ENCODE data around the gene NFE2L2. TPM values are rescaled to one million over a fixed set of nuclear protein-coding genes. Genes with fewer than 3 reads are reported as not detected.
A peak's percentile ranks its signal among the peaks of the same experiment; 100 is the strongest.
"Not testable (repeated sequence)": the region's sequence is repeated elsewhere in the genome, so short reads cannot be mapped to it uniquely, and the experiment has no call there.

Gene NFE2L2
- total RNA-seq, 4 donors from 2014 or later = 55.5 to 111 (median 89.2) TPM

DNA sequence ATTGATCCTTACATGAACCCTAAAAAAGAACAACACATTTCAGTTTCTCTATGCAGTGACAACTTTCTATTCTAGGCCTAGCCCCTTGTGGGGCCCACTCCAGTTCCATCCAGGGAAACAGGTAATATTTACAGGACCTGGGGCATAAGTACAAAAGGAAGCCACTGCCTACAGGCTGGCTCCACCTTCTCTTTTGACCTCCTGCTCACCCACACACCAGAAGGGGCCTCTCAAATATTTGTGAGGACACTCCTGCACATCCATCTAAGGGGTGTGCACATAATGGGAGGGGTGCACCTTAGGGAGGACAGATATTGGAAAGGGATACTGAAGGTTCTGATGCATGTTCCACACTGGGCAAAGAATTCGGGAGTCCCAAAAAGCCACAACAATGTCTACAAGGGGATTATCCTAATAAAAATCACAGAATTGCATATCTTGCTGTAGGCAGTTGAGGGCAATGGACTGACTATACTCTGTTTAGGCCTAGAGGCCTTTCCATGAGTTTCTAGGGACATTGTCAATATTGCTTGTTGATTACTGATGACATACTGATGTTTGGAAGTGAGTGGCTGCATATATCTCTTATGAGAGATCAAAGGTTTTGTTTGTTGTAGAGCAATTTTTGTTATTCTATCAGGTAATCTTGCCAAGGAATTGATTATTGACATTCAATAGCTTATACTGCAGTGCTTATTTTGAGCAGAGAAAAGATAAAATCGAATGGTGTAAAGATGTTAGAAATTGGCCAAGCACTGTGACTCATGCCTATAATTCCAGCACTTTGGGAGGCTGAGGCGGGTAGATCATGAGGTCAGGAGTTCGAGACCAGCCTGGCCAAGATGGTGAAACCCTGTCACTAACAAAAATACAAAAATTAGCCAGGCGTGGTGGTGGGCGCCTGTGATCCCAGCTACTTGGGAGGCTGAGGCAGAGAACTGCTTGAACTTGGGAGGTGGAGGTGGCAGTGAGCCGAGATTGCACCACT lies 75.8 kb downstream of the NFE2L2 start:
- H3K9me3 ChIP-seq = no peaks in the 10 kb centered on the region
- H3K36me3 ChIP-seq = no peaks in the 10 kb centered on the region
- peaks cover 0 to 19% (median 0%) of the 10 kb centered on the region in 3 donors for H3K4me1 ChIP-seq
- H3K27me3 ChIP-seq = no peaks in the 10 kb centered on the region
- 87 to 92% methylated on average over 4 to 7 of the region's 7 CpGs for WGBS, 2 donors (ENCODE audit: low coverage in 1 of 2)
- no peak overlapping the region for H3K4me3 ChIP-seq
- no peak for TF ChIP-seq POLR2A (IDR thresholded peaks at IDR 0.05)
- TF ChIP-seq, protein P1, sequence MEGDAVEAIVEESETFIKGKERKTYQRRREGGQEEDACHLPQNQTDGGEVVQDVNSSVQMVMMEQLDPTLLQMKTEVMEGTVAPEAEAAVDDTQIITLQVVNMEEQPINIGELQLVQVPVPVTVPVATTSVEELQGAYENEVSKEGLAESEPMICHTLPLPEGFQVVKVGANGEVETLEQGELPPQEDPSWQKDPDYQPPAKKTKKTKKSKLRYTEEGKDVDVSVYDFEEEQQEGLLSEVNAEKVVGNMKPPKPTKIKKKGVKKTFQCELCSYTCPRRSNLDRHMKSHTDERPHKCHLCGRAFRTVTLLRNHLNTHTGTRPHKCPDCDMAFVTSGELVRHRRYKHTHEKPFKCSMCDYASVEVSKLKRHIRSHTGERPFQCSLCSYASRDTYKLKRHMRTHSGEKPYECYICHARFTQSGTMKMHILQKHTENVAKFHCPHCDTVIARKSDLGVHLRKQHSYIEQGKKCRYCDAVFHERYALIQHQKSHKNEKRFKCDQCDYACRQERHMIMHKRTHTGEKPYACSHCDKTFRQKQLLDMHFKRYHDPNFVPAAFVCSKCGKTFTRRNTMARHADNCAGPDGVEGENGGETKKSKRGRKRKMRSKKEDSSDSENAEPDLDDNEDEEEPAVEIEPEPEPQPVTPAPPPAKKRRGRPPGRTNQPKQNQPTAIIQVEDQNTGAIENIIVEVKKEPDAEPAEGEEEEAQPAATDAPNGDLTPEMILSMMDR (IDR thresholded peaks at IDR 0.05) = no peak
- TF ChIP-seq EP300 (IDR thresholded peaks at IDR 0.05) = no peak
- TF ChIP-seq POLR2AphosphoS5 (IDR thresholded peaks at IDR 0.05) = no peak
- no peak for ATAC-seq
- H3K27ac ChIP-seq = no peak overlapping the region

DNA sequence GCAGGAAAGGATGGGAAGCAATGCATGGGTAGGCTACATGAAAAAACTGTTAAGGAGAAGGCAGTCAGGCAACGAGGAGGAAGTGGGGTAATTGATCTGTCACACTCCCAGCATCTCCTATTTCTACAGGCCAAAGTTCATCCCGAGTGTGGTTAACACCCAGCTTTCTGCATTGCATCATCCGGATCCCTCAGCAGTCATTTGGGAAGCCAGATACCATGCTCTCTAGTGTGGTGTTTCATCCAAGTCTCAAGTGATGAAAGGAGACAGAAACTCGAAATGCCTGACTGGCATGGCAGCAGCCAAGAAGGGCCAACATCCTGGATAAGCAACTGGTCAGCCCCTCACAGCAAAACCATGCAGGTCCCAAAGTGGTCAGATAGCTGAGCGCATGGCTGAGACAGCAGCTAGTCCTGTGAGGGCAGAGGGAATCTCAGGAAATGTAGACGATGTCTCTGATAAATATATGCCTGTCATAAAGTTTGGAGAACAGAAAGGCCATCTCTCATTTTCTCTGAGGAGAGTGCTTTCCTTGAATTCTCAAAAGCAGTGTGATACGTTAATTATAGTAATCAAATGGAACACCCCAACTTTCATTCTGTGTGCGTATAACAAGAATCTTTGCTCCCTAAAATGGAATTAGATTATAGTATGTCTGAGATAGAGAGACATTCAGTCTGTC lies 76.8 kb downstream of the NFE2L2 start:
- H3K4me1 ChIP-seq = peaks cover 0 to 13% (median 0%) of the 10 kb centered on the region in 3 donors
- no peaks in the 10 kb centered on the region for H3K27me3 ChIP-seq
- H3K27ac ChIP-seq = no peak overlapping the region
- 20 to 65% methylated on average over 2 to 8 of the region's 8 CpGs for WGBS, 2 donors (ENCODE audit: low coverage in 1 of 2)
- no peaks in the 10 kb centered on the region for H3K9me3 ChIP-seq
- H3K36me3 ChIP-seq = no peaks in the 10 kb centered on the region
- no peak for TF ChIP-seq EP300 (IDR thresholded peaks at IDR 0.05)
- no peak overlapping the region for H3K4me3 ChIP-seq
- ATAC-seq = no peak

DNA sequence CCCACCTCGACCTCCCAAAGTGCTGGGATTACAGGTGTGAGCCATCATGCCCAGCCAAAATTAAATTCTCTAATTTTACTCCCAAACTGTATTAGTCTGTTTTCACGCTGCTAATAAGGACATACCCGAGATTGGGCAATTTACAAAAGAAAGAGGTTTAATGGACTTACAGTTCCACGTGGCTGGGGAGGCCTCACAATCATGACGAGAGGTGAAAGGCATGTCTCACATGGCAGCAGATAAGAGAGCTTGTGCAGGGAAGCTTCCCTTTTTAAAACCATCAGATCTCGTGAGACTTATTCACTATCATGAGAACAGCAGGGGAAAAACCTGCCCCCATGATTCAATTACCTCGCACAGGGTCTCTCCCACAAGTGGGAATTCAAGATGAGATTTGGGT lies 78.5 kb downstream of the NFE2L2 start:
- H3K27me3 ChIP-seq, H3K27ac ChIP-seq: not testable (repeated sequence)

DNA sequence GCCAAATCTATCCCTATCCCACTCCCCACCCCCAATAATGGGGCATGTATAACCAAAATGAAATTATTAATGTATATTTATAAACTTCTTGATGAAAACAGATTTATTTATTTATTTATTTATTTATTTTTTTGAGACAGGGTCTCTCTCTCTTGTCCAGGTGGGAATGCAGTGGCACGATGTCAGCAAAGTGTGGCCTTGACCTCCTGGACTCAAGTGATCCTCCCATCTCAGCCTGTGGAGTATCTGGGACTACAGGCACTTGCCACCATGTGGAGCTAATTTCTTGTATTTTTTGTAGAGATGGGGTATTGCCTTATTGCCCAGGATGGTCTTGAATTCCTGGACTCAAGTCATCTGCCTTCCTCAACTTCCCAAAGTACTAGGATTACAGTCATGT lies 79.9 kb downstream of the NFE2L2 start:
- Histone ChIP-seq H3K4me3 (no peak overlapping the region), H3K27me3 (no peaks in the 10 kb centered on the region), H3K27ac (peak overlapping the region in 2 of 4 donors; percentile 20 to 53), H3K4me1 (peaks cover 0 to 4% (median 0%) of the 10 kb centered on the region in 3 donors), H3K36me3 (no peaks in the 10 kb centered on the region), H3K9me3 (no peaks in the 10 kb centered on the region)
- no peak for ATAC-seq
- TF ChIP-seq EP300 (IDR thresholded peaks at IDR 0.05) (no peak), POLR2A (IDR thresholded peaks at IDR 0.05) (no peak), POLR2AphosphoS5 (IDR thresholded peaks at IDR 0.05) (no peak)
- TF ChIP-seq, protein P1 (IDR thresholded peaks at IDR 0.05) = no peak
- WGBS, 2 donors (ENCODE audit: low coverage in 1 of 2) = no CpG with 5 or more reads among the region's 1 CpG

More for the DNA sequence above, 78.5 kb downstream of the NFE2L2 start:
- not testable (repeated sequence) for ATAC-seq, H3K9me3 ChIP-seq, H3K36me3 ChIP-seq, H3K4me3 ChIP-seq, H3K4me1 ChIP-seq
- WGBS, 2 donors (ENCODE audit: low coverage in 1 of 2) = 60 to 71% methylated on average over 1 to 7 of the region's 7 CpGs

DNA sequence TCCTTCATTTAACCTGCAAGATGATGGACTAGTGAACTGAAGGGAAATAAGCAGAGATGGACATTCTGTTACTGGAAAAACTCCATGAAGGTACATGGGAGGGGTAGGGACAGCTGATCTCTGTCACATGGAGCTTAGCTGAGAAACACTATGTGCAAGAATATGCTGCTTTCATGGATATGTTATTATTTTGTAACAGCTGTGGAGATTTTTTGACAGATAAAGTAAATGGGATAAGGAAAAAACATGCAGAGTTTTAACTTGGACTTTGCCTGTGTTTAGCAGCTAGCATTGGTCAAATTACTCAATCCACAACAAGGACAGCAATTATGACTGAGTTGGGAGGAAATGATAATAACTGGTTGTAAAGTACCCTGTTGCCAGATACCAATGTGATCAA lies 80.7 kb downstream of the NFE2L2 start:
- peaks cover 0 to 4% (median 0%) of the 10 kb centered on the region in 3 donors for H3K4me1 ChIP-seq
- TF ChIP-seq POLR2AphosphoS5 (IDR thresholded peaks at IDR 0.05) = peak; percentile 10
- TF ChIP-seq, protein P1 (IDR thresholded peaks at IDR 0.05) = no peak
- no peaks in the 10 kb centered on the region for H3K36me3 ChIP-seq
- H3K9me3 ChIP-seq = no peaks in the 10 kb centered on the region
- H3K27me3 ChIP-seq = no peaks in the 10 kb centered on the region
- H3K4me3 ChIP-seq = no peak overlapping the region
- ATAC-seq = peak; percentile 87
- H3K27ac ChIP-seq = peak overlapping the region in 2 of 4 donors; percentile 20 to 53

Small RNA genes within 50 kb of the gene (small RNA-seq; reads per million reads assigned to genes)
- 0 reads per million in 4 donors for gene MIR3128
- 0 to 0.18 (median 0) reads per million in 4 donors for gene MIR6512
- gene RF00019 = 0 reads per million in 4 donors

Other genes starting within 250 kb of the NFE2L2 start
- 10 to 100 TPM; 58.4 to 87.8 (median 73.1) TPM for gene HNRNPA3, start 51.9 kb downstream of the NFE2L2 start, total RNA-seq
- 10 to 100 TPM; 21.4 to 50.9 (median 34.3) TPM for gene AGPS, start 128.0 kb upstream of the NFE2L2 start, total RNA-seq